Endothelial cell of umbilical vein (primary cell): Measurements from ENCODE around the gene RPL38.

Experiments
- POLR2A ChIP-seq: IDR thresholded peaks from 2 replicates; pipeline ENCODE4 v1.6.1; 2012; ENCODE audit warnings: low read depth, mild to moderate bottlenecking, control low read depth, low read length
- TF ChIP-seq, protein P1 (sequence below), 2 donors: IDR thresholded peaks; 1 replicate in 1 of 2; 2 replicates in 1 of 2; pipeline ENCODE4 v1.5.1; 2011; ENCODE audit warnings: low read length in 2 of 2, mild to moderate bottlenecking in 2 of 2, moderate library complexity in 2 of 2, control low read depth in 1 of 2, inconsistent platforms in 1 of 2, low read depth in 1 of 2; ENCODE audit not compliant: insufficient read depth in 1 of 2; ENCODE audit errors: extremely low read depth in 1 of 2
- TF ChIP-seq, protein P2 (sequence below): IDR thresholded peaks from 2 replicates; pipeline ENCODE4 v1.6.1; 2011; ENCODE audit not compliant: insufficient read depth, insufficient read length

GRCh38 chr17:74210191-74211140 lies 7.0 kb downstream of the RPL38 start:
- TF ChIP-seq, protein P1, sequence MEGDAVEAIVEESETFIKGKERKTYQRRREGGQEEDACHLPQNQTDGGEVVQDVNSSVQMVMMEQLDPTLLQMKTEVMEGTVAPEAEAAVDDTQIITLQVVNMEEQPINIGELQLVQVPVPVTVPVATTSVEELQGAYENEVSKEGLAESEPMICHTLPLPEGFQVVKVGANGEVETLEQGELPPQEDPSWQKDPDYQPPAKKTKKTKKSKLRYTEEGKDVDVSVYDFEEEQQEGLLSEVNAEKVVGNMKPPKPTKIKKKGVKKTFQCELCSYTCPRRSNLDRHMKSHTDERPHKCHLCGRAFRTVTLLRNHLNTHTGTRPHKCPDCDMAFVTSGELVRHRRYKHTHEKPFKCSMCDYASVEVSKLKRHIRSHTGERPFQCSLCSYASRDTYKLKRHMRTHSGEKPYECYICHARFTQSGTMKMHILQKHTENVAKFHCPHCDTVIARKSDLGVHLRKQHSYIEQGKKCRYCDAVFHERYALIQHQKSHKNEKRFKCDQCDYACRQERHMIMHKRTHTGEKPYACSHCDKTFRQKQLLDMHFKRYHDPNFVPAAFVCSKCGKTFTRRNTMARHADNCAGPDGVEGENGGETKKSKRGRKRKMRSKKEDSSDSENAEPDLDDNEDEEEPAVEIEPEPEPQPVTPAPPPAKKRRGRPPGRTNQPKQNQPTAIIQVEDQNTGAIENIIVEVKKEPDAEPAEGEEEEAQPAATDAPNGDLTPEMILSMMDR (IDR thresholded peaks at IDR 0.05; ENCODE audit: extremely low read depth in 1 of 2, insufficient read depth in 1 of 2, low read depth in 1 of 2, low read length in 2 of 2) = peak; percentile 96 to 99
- peak; percentile 75 for TF ChIP-seq POLR2A
- TF ChIP-seq, protein P2, sequence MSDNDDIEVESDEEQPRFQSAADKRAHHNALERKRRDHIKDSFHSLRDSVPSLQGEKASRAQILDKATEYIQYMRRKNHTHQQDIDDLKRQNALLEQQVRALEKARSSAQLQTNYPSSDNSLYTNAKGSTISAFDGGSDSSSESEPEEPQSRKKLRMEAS = no peak
